GM21515 (cell line): ENCODE results near the gene LIN7A.
"Not testable (repeated sequence)": the region's sequence is repeated elsewhere in the genome, so short reads cannot be mapped to it uniquely, and the experiment has no call there.

Experiments used
- ATAC-seq: cut with Tn5 transposase; IDR thresholded peaks from one replicate; pipeline ENCODE4 v1.9.1; 2021; ENCODE audit not compliant: unreplicated experiment

The LIN7A gene

GRCh38 chr12:80924437-80924836 lies 13.3 kb downstream of the LIN7A start:
- no peak for ATAC-seq

GRCh38 chr12:80920006-80920405 lies 17.7 kb downstream of the LIN7A start:
- no peak for ATAC-seq

- ATAC-seq = no peak
Measured at GRCh38 chr12:80917651-80918050, 20.1 kb downstream of the LIN7A start.

GRCh38 chr12:80912901-80913770 lies 24.6 kb downstream of the LIN7A start:
- ATAC-seq = no peak

- no peak for ATAC-seq
Measured at GRCh38 chr12:80909370-80909769, 28.4 kb downstream of the LIN7A start.

- ATAC-seq = no peak
Measured at GRCh38 chr12:80902711-80903110, 35.0 kb downstream of the LIN7A start.

- no peak for ATAC-seq
Measured at GRCh38 chr12:80901661-80902060, 36.1 kb downstream of the LIN7A start.

- ATAC-seq = no peak
Measured at GRCh38 chr12:80895240-80895639, 42.5 kb downstream of the LIN7A start.

GRCh38 chr12:80894179-80894578 lies 43.6 kb downstream of the LIN7A start:
- ATAC-seq = no peak

- no peak for ATAC-seq
Measured at GRCh38 chr12:80892597-80893445, 44.9 kb downstream of the LIN7A start.

GRCh38 chr12:80884651-80885050 lies 53.1 kb downstream of the LIN7A start:
- no peak for ATAC-seq

- no peak for ATAC-seq
Measured at GRCh38 chr12:80881106-80881505, 56.6 kb downstream of the LIN7A start.

- not testable (repeated sequence) for ATAC-seq
Measured at GRCh38 chr12:80878452-80878851, 59.3 kb downstream of the LIN7A start.

GRCh38 chr12:80877721-80878265 lies 59.9 kb downstream of the LIN7A start:
- no peak for ATAC-seq

- ATAC-seq = no peak
Measured at GRCh38 chr12:80872053-80872452, 65.7 kb downstream of the LIN7A start.

- ATAC-seq = no peak
Measured at GRCh38 chr12:80869264-80869663, 68.5 kb downstream of the LIN7A start.

GRCh38 chr12:80868576-80868975 lies 69.2 kb downstream of the LIN7A start:
- ATAC-seq = no peak

- ATAC-seq = no peak
Measured at GRCh38 chr12:80867941-80868340, 69.8 kb downstream of the LIN7A start.

- ATAC-seq = no peak
Measured at GRCh38 chr12:80864046-80864735, 73.5 kb downstream of the LIN7A start.

- no peak for ATAC-seq
Measured at GRCh38 chr12:80862531-80862930, 75.2 kb downstream of the LIN7A start.
